ENCODE data around the gene HEATR5A.

Gene HEATR5A

DNA sequence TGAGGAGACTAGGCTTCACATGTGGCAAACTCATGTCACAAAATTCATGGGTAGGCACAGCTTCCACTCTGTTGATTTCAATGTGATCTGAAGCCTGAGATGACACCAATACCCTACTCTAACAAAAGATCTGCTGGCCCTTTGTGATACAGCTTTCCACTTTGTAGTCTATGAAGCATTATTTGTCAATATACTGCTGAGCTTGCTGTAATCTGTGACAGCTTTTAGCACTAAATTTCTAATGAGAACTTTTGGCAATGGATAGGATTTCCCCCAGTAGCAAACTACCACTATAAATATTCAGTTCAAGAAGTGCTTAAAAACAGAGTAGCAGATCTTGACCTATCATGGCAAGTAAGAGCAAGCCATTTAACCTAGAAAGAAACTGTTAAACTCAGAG, 5.6 kb upstream of the HEATR5A start:
- no peak for DNase-seq

DNA sequence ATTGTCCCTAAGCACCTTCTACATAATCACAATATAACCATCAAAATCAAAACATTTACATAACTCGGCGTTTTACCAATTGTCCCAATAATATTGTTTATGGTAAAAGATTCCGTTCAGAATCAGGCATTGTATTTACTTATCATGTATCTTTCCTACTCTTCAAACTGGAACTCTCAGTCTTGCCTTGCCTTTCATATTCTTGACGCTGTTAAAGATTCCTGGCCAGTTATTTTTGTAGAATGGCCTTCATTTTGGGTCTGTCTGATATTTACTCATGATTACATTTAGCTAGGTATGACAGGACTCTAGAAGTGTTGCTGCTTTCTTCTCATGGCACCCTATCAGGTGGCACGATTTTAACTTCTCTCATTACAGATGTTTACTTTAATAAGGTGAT, 850 bp upstream of the HEATR5A start:
- DNase-seq = no peak

DNA sequence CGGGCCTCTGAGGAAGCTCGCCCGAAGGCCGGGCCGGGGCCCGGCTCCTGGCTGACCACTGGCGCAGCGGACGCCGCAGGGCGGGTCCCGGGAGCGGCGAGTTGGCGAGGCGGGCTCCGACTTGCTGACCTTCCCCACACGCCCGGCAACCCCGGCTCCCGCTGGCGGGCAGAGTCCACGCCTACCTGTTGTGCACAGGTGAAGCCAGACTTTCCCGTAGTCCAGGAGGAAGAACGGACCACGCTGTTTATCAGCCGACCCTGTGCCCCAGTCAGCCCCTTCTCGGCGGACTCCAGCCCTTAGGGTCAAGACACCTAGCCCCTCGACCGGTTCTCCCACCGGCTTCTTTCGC, 407 bp downstream of the HEATR5A start:
- DNase-seq = no peak

DNA sequence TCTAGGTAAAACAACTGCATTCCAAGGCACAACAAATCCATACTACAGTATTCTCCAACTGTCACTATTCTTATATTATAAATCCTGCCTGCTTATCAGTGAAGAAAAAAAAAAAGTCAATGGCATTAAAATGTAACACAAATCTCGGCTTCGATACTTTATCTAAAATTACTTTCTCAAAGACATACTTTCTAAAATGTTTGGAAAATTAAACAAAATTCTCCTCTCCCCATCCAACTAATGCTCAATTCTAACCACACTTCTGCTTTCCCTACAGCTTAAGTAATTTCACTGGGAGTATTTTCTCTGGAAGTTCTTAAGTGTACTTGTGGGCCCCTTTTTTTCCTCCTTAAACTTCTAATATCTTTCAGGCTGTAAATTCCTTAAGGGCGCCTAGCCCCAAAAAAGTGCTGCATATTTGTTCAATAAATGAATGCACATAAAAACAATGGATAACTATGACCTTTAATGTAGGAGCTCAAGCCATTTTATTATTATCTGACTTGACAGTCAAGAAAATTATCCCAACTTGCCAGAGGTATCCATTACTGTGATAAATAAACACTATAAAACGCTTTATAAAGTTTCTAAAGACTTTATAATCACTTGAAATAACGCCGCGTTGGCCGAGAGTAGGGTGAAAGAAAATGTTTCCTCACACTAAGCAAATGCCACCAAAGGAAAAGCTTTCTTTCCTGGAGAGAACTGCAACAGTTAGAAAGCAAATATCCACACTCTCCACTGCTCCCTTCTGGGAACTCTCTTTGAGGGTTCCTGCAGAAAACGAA, 977 bp downstream of the HEATR5A start:
- DNase-seq = no peak

DNA sequence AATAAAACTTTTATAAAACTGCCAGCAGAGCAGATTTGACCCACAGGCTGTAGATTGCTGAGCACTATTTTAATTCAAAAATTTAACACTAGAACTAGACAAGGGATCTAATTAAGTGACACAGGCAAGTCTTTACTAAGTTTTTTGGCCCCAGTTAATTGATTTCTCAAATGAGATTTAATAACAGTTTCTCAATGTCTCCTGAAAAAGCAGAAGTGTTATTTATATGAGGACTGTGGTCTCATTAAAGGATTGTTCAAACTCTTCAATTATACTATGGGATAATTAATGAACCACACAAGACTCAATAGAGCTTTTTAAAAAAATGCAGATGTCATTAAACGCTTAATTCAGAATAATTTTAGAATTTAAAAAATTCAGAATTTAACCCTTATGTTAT, 1.9 kb downstream of the HEATR5A start:
- no peak for DNase-seq

DNA sequence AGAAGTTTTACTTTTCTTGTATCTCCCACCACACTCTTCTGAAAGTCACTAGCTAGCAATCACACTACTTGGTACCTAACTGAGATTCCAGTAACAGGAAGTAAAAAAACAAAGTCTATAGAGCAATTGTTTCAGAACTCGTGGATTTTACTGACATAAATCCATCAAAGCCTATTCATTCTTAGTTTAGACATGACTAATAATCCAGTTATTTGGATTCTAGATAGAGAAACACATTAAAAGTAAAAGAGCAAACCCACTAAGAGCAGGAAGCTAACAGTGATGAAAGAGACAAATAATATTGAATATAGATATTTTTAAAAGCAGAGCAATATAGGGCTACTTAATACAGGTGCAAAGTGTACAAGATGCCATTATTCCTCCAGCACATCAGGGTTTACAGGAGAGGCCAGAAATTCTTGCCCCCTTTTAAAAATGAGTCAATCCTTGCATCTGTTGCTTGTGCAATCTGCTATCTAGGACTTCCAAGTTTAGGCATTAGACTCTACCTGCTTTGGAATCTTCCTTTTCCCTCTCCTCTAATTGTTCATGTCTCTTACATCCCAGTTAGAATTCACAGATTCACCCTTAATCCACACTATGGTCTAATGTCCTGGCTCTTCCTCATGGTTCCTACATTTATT, 6.0 kb downstream of the HEATR5A start:
- no peak for DNase-seq

DNA sequence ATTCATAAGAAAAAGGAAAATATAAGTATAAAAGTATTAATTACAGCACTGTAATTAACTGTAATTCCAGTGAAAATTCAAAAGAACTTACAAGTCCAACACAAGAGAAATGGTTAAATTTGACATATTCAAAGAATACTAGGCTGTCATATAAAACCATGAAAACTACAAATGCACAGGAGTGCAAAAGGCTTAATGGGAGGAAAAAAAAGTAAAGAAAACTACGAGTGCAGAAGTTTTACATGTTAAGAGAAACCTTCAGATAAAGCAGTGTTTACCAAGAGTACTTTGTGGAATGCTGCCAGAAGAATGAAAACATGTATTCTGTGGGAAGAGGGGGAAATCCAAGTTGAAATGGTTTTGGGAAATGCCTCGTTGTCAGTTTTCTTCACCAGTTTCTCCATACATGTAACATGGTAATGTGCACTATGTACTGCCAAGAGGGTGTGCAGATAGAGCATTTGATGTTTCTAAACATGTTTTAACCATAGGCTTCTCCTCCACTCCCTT, 9.1 kb downstream of the HEATR5A start:
- no peak for DNase-seq

DNA sequence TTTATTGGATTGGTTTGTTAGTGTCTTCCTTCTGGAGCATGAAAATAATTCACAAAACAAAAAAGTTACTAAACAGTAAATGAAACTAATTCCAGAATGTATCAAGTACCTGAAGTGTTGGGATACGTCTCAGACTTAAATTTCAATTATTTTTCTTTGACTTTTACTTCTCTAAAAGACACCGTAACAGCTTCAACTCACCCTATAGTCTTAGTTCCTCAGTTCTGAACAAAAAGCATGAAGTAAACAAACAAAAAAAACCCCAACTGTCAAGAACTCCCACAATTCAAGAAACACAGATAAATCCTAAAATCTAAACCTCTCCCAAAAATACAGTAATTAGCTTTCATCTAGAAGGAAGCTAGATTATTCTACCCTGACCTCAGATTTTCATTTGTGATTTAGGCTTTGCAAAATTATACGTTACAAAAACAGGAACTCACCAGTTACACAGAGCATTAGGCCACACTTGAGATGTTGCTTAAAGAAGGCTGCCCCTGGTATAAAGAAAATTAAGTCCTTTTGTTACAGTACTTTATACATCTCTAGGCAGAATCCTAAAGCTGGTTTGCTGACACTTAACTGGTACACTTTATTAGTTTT, 10.2 kb downstream of the HEATR5A start:
- no peak for DNase-seq

DNA sequence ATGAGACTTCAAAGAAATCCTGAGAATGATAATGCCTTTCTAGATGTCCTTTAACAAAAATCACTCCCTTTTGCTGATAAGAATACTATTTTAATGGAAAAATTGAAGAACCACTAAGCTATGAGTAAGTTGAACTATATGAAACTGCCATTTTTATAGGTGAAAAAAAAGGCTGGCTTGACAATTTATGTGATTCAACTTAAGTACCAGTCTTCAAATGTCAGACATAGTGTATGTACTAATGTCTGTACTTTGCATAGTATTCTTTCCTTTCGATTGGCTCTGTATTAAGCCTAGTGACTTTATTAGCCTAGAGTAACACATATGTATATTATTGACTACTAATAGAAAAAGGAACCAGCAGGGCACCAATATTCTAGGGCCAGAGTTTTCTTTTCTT, 11.9 kb downstream of the HEATR5A start:
- no peak for DNase-seq

DNA sequence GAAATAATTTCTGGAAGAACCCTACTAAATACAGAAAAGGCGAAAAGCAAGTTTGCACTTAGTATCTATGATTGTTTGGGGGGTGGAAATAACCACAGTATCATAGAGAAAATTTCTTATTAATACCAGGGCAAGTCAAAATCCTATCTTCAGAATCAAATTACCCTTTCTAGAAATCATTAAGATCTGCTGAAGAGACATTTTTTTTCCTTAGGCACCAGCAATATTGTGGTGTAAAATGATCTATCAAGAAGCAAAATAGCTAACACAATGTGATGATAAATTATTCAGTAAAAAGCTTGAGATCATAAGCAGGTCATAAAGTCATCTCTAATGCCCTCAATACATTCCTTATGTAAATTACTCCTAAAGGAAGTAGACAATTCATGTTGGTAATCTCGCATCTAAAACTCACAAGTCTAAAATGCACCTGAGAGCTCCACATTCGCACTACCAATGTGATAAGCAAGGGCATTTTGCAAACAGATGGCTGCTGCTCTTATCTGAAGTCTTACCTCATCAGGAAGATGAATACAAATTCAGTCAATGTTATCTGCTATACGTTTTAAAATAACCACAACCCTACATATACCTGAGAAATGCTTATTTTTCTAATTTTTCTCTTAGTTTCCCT, 14.6 kb downstream of the HEATR5A start:
- no peak for DNase-seq

DNA sequence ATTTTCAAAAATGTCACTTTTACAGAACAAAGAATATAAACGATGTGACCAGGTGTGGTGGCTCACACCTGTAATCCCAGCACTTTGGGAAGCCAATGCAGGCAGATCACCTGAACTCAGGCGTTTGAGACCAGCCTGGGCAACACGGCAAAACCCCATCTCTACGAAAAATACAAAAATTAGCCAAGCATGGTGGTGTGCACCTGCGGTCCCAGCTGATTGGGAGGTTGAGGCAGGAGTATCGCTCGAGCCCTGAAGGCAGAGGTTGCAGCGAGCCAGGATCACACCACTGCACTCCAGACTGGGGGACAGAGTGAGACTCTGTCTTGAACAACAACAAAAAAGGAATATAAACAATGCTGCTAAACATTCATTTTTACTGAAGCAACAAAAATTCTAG, 15.2 kb downstream of the HEATR5A start:
- no peak for DNase-seq

DNA sequence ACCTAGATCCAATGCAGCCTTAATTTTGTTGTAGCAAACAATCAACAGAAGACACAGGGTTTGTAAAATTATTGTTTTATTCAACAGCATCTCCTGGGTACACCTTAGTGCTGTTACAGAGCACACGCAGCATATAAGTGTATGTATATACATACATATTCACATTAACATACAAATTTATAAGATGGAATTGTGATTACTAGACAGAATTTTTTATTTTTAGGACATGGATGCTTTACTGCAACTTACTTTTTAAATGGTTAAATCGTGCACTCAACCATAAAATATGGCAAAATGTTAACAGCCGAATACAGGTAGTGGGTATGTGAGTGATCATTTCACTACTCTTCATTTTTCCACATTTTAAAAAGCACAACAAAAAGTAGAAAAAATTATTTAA, 16.6 kb downstream of the HEATR5A start:
- no peak for DNase-seq

DNA sequence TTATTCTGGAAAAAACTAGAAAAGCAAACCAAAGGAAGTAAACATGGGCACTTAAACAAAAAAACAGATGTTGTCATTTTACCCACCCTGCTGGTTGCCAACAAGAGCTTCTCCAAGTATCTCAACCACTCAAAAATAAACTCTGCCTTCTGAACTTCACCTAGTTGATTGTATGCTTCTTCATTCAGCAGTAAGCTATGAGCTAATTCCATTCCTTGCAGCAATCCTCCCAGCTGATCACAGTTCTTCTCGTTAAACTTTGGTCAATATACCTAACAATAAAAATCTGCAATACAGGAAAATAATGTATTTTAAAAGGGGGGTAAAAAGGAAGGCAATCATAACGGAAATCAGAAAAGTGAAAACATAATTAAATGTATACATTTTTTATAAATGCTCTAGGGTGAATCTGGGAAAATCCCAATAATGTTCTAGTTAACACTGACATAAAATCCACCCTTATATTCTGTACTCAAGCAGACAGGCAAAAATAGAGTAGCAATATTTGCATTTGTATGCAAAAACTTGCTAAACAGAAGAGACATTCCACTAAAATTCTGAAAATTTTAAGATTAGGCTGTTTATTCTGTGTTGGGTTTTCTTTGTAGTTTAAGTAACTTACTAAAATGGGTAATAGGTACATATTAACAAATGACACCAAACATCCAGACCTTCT, 17.4 kb downstream of the HEATR5A start:
- DNase-seq = no peak

DNA sequence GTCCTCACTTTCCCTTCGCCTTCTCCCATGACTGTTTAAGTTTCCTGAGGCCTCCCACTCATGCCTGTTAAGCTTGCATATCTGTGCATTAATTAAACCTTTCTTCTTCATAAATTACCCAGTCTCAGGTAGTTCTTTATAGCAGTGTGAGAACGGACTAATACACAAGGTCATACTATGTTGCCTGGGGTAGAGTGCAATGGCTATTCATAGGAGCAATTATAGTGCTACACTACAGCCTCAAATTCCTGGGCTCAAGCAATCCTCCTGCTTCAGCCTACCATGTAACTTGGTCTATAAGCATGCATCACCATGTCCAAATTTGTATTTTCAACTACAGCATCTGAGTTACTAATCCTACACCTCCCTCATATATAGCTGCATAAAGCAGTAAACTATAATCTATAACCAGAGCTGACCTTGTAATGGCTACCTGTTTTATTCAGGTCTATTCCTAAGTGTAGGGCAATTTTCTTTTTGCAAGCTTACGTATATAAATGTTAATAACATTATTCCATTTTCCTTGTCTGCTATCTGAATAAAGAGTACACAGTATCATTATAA, 18.9 kb downstream of the HEATR5A start:
- DNase-seq = no peak

DNA sequence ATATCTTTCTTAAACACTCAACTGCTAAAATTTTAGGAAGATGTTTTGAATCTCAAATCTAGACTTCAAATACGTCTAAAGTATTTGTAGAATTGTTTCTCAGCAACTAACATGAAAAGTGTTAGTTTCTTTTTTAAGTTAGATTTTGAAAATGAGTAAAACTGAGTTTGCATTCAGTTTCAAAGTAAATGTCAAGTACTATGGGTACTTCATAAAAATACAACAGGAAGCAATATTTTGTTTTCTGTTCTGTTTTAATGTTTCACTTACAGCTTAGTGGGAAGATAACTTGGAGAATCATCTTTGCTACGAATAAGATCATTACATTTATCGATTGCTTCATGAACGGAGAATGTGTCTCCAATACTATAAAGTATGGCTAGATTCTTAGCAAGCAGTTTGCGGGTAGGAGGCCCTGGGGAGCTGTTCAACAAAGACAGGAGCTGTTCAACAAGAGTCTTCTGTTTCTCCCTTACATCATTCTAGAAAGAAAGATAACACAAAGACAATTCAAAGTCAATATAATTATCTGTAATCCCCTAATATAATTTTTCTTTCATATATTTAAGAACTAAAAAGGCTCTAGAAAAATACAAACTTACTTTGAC, 20.2 kb downstream of the HEATR5A start:
- no peak for DNase-seq

DNA sequence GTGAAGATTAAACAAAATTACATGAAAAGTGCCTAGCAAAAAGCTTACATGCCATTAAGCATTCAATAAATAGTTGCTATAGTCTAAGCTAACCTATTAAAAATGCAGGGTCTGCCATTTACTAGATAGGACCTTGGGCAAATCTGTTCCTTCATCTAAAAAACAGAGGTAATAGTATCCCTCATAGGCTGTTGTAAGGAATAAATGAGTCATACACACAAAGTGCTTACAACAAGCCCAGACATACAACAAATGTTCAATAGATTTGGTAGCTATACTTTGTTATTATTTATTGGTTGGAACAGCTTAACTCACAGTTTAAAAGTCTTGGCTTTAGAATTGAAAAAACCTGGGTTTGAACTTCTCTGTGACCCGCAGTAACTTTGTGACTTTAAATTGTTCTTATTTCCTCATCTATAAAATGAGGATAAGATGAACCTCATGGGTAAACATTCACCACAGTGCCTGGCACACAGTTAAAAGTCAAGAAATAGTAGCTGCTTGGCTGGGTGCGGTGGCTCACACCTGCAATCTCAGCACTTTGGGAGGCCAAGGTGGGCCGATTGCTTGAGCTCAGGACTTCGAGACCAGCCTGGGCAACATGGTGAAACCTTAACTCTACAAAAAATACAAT, 24.7 kb downstream of the HEATR5A start:
- no peak for DNase-seq

DNA sequence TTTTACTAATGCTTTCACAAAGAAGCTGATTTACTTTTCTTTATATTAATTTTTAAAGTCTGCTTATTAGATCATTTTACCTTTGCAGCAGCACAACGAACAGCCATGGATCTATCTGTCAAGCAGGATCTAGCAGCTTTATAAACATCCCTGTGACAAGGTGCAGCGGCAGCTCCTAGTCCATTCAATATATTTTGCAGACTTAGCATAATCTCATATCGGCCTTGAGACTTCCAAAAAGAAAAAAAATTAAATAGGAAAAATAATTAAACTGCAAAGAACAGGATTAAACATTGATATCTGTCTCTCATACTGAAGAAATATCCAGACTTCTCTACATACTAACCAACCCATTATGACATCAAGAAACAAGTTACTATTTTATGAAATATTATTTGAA, 25.2 kb downstream of the HEATR5A start:
- DNase-seq = no peak

DNA sequence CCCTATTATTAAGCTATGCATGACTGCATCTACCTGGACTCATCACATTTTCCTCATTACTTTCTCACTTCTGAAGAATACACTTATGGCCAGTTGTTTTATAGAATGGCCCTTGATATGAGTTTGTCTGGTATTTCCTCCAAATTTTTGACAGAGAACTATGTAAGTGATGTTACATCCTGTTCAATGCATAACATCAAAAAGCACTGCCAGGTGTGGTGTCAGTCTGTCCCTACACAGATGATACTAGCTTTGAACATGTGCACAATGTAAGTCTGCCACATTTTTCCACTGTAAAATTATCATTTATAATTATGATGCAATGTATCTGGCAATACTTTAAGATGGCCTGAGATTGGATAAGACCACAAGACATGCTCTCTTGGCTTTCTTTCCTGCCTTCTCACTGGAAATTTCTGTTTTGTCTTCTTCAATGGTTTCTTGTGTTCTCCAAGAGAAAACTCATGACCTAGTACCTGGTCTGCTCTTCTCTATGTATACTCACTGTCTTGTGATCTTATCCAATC, 28.3 kb downstream of the HEATR5A start:
- DNase-seq = no peak

DNA sequence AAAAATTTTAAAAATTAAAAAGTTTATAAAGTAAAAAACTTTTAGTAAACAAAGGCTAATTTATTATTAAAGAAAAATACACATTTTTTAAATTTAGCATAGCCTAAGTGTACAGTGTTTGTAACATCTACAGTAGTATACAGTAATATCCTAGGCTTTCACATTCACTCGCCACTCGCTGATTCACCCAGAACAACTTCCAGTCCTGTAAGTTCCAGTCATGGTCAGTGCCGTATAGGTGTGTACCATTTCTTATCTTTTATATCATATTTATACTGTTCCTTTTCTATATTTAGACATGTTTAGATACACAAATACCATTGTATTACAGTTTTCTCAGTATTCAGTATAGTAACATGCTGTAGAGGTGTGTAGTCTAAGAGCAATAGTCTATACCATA, 28.9 kb downstream of the HEATR5A start:
- DNase-seq = no peak

DNA sequence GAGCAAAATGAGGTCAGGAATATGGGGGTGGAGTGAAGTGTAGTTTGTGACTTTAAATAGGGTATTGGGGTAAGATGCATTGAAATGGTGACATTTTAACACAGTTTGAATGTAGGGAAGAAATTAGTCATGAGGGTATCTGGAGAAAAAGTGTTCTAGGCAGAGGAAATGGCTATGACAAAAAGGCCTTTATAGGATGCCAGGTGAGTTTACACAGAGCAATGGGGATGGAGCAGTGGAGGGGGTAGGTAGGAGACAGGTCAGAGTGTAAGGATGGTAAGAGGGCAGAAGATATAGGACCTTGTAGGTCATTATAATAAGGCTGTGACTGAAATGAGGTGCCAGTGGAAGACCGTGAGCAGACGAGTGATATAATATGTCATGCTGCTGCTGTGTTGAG, 30.4 kb downstream of the HEATR5A start:
- DNase-seq = no peak

DNA sequence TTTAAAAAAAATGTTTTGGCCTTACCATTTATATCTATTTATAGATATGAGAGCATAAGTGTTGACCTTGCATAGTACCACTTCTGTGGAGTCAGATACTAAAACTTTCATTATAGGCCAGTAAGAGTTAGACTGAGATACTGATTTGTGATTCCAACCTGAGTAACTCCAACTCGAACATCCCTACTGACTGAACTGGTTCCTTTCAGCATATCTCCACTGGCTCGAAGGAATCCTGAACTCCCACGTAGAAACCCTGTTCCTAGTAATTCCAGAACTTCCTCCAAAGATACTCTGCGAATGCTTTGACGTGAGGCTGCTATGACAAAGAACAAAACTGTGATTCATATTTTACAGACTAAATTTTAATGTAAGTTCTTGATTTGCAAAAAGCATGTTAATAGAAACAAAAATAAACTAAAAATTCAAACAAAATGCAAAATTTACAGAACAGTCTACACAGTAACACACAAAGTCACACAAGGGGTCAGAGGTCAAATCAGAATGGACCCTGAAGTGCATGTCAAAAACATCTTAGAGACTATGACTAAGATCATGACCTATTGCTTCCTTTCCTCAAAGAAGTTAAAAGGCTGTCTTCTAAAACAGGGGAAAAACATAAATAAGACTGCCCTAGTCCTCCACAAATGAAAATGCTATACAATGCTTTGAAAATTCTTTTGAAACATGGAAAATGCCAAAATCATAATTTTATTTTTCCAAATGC, 31.5 kb downstream of the HEATR5A start:
- no peak for DNase-seq

All from activated effector memory CD4-positive, alpha-beta T cell treated with Interleukin-2 at 50 U/mL for 16 hours (primary cell).